Measurements from ENCODE around the gene MNS1.

GRCh38 chr15:56425976-56426375 is 39.0 kb downstream of the MNS1 start:
- TF ChIP-seq CTCF (IDR thresholded peaks at IDR 0.05; ENCODE audit: insufficient read depth, low read depth, low read length), result no peak
- TF ChIP-seq EZH2 (IDR thresholded peaks at IDR 0.05; ENCODE audit: insufficient read depth, low read length), result no peak
